ENCODE measurements around the gene SWI5.
A peak's percentile ranks its signal among the peaks of the same experiment; 100 is the strongest.

Gene SWI5

DNA sequence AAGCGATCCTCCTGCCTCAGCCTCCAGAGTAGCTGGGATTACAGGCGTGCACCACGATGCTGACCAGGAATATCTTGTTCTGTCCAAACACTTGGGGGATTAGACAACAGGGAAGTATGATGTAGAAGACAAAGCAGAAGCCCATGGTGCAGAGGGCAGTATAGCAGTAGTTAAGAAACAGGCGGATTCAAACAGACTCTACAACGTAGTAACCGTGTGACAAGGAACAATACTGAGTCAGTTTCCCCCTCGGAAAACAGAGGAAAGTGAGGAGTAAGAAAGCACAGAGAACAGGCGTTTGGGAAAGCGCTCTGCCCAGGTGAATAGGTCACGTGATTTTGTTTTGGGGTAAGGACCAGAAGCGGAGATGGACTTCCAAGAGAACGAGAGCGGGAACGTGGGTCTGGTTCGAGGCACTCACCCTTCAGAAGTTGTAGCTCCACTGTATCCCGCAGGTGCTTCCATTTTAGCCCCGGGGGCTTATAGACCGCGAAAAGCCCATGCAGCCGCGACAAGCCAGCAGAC, 45.9 kb downstream of the SWI5 start:
- no peak for DNase-seq

- DNase-seq = peak; percentile 91 to 94
Observed at GRCh38 chr9:128322404-128323211, 46.5 kb downstream of the SWI5 start, which contains the start of the genes COQ4 and TRUB2. TSS of gene COQ4 (plus strand) at chr9:128322839. CDS start at chr9:128322859, 20 bp downstream. TSS of gene TRUB2 (minus strand) at chr9:128322447. CDS start at chr9:128322408, 39 bp downstream.

DNA sequence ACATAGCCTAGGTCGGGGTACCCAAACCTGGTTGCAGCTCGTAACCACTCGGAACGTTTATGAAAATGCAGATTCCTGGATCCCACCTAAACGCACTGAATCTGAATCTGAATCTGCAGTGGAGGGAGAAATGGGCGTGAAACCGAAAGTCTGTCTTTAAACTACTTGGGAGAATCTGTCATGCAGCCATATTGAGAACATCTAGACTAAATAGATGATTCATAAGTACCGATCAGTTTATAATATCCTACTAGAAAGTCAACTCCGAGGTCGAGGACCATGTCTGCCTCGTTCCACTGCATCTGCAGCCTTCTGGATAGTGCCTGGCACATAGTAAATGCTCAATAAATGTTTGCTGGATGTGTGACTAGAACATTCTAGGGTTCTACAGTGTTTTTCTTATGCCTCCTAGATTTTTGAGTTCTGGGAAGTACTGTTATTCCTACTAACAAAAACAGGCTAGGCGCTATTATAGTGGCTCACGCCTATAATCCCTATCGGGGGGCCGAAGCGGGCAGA, 47.2 kb downstream of the SWI5 start:
- no peak for DNase-seq

GRCh38 chr9:128323791-128324190, 47.7 kb downstream of the SWI5 start:
- DNase-seq = no peak

GRCh38 chr9:128324401-128324800, 48.3 kb downstream of the SWI5 start:
- no peak for DNase-seq

DNA sequence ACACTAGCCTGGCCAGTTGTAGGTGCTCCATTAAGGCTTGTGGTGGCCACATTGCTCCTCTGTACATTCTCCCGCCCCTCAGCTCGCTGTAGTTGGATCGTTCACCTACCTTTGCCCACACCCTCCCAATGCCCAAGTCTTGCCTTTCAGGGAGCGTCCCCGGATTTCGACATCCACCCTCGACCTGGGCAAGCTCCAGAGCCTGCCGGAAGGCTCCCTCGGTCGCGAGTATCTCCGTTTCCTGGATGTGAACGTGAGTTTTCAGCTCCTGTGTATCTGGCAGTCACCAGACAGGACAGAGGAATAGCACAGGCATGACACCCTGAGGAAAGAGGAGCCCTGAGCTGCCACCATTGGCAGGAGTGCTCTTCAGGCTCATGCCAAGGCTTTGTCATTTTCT, 49.6 kb downstream of the SWI5 start:
- DNase-seq = no peak

DNA sequence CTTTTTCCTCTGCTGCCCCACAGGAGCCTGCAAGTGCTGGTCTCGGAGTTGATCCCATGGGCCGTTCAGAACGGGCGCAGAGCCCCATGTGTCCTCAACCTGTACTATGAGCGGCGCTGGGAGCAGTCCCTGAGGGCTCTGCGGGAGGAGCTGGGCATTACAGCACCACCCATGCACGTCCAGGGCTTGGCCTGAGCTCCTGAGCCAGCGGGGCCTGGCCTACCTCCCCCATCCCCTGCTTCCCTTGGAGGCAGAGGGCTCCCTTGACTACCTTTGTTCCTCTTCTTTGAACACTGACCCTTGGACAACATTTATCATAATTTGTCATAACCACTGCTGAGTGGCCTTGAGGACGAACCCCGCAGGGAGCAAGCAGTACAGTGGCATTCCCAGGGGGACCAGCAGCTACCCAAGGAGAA, 57.4 kb downstream of the SWI5 start:
- DNase-seq = no peak

DNA sequence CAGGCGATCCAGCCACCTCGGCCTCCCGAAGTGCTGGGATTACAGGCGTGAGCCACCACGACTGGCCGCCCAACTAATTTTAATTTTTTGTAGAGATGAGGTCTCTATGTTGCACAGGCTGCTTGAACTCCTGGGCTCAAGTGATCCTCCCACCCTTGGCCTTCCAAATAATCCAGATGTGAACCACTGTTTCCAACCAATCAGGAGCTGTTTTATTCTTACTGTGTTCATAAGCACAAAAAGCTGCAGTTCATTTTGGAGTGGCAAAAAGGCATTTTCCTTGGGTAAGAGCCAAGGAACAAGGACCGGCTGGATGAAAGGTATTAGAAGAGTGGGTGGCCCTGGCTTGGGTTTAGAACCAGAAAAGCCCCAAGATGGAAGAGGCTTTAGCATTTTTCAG, 59.1 kb downstream of the SWI5 start:
- DNase-seq = no peak

GRCh38 chr9:128335914-128336313, 59.8 kb downstream of the SWI5 start:
- no peak for DNase-seq

- DNase-seq = no peak
Observed at GRCh38 chr9:128337936-128338335, 61.9 kb downstream of the SWI5 start.

All from CD4-positive, alpha-beta T cell treated with Interleukin-1 beta for 1 hour (primary cell).